HG02642 (cell line): ENCODE results near the gene PLXNC1.

ENCODE experiments used
- ATAC-seq: cut with Tn5 transposase; IDR thresholded peaks from one replicate; pipeline ENCODE4 v1.9.1; 2021; ENCODE audit warnings: mild to moderate bottlenecking; ENCODE audit not compliant: unreplicated experiment, poor library complexity

The PLXNC1 gene

DNA sequence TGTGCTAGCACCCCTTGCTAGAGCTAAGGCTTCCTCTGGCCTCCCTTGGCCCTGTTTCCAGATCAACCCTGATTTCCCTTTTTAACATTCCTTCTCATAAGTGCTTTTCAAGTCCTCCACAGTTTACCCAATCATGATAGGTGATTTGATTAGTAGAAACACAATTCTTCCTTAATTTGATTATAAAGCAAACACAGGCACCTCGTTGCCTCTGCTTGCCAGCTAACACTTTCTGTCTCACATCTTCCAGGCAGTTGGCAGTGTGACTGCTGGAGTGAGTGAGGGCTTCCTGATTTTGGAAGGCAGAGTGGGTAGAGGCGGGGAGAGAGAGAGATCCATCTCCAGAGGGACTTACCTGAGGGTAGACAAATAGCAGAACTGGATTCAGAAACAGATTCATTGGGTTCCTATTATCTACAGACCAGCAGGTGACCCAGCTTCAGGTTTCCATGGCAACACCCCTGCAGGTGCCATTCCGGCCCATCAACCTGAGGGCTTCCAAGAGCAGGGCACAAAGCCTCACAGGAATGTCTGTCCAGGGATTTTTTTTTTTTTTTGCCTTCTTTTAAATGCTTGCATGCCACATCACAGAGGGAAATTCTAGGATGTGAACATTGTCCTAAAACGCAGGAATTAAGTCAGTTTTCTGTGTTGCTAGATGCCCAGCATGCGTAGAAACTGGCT, 77.7 kb downstream of the PLXNC1 start:
- no peak for ATAC-seq

DNA sequence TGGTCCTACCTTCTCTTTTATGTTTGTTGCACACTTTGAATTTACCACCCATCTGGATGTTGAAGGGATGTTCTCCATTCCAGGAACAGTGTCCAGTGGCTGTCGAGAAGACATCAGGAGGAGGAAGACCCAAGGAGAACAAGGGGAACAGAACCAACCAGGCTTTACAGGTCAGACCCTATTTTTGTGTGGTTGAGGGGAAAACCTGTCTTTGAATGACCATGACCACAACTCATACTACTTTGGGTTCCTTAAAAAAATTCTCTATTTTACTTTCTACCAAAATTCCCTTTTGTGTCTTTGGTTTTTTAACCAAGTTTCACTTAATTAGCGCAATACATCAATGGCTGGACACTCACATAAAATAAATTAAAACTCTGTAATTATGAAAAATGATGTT, 78.7 kb downstream of the PLXNC1 start:
- no peak for ATAC-seq

DNA sequence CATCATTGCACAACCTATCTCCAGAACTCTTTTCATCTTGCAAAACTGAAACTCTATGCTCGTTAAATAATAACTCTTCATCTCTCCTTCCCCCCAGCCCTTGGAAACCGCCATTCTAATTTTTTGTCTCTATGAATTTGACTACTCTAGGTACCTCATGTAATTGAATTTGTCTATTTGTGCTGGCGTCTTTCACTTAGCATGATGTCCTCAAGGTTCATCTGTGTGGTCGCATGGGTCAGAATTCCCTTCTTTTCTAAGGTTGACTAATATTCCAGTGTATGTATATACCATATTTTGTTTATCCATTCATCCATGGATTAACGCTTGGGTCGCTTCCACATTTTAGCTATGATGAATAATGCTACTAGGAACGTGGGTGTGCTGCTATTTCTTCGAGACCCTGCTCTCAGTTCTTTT, 80.1 kb downstream of the PLXNC1 start:
- ATAC-seq = peak; percentile 68

DNA sequence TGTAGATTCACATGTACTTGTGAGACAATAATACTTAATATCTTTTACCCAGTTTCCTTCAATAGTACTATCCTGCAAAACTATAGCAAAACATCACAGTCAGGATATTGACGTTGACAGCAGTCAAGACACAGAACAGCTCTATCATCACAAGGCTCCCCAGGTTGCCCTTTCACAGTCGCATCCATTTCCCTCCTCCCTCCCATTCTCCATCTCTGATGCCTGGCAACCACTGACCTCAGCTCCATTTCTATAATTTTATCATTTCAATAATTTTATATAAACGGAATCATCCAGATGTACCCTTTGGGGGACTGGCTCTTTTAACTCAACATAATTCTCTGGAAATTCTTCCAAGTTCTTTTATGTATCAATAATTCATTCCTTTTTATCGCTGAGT, 81.5 kb downstream of the PLXNC1 start:
- no peak for ATAC-seq

DNA sequence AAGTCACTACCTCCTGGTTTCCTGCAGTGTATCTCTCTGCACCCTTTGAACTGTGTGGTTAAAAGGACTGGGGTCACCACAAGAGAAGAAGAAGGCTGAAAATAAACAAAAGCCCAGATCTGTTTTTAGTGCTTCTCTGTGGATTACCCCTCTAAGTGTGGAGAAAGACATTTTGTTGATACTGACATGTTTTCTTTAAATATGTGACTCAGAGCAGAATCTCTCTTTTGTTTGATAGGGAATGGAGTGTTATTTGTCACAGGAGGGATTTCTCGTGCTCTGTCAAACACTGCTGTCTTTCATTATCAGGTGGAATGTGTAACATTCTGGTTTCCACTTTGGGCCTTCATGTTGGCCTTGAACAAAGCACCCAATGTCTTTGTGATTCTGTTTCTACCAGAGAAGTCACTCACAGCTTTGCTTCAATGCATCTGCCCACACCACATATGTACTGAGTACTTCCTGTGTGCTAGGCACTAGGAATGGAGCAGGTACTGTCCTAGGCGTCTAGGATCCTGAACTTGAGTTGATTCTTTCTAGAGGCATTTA, 82.1 kb downstream of the PLXNC1 start:
- ATAC-seq = peak; percentile 54

DNA sequence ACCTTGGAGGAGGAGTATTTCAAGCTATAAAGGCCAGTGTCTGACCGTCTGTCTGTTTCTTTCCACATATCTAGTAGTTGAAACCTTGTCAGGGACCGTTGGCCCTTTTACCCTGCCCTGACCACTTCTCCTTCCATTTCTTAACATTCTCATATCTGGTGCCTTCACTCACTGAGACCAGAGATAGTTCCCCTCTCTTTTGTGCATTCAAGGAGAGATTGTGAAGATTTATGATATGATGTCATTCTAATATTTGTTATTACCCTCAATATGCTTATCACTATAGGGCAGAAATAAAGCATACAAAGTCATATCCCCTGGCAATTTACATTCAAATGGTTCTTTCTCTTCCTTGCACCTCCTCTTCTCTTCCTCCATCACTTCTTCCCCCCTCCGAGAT, 83.3 kb downstream of the PLXNC1 start:
- ATAC-seq = no peak

DNA sequence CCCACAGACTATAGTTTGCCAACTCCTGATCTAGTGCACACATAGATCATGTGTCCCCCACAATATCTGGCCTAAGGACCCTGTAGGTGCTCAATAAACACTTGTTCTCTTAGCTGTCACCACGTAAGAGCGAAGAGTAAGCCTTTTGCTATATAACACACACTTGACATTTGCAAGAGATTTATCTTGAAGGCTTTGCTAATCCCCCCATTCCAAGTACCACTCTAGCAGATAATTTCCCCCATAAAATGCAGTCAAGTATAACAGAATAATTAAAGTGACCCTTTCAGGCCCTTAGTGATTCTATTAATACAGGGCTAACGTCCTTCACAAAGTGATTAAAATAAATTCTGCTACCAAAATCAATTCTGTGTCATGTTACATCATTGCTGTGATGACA, 87.5 kb downstream of the PLXNC1 start:
- ATAC-seq = no peak

DNA sequence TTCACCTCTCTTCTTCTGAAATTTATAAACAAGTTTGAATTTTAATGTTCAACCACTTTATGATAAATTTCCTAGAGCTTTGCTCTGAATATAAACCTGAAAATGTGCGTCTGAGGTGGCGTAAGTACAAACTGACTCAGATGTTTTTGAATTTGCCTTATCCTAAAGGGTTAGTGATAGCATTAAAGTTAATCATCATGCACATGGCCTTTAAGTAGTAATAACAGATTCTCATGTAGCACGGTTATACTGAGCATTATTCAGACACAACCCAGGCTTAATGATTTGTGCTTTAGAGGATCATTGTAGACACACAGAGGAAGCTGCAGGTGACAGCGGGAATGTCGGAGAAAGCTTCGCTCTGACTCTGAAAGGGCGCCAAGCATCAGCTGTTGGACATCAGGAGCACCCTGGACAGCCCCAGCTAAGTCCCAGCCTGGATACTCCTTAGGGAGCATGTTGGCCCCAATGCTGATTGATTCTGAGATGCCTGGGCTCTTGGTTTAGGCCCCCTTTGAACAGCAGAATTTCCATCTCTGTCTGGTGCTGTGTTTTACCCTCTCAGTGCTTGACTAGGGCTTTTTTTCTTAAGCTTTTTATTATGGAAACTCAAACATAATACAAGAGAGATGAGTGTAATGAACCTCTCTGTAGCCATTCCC, 91.1 kb downstream of the PLXNC1 start:
- ATAC-seq = no peak

DNA sequence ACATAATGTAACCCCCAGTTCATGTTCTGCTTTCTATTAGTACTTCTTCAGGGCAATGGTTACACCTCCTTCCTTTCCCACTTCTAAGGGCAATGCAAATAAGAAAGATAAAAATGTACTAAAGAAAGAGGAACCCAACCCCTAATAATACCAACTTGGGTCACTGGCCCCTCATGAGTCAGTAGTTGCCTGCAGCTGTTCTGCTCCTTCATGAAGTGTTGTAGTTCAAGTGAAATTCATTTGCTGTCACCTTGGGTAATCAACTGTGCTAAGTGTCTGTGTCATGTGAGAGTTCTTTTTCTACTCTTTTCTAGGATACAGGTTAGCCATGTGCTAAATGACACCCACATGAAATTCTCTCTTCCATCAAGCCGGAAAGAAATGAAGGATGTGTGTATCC, 91.8 kb downstream of the PLXNC1 start:
- ATAC-seq = peak; percentile 91

DNA sequence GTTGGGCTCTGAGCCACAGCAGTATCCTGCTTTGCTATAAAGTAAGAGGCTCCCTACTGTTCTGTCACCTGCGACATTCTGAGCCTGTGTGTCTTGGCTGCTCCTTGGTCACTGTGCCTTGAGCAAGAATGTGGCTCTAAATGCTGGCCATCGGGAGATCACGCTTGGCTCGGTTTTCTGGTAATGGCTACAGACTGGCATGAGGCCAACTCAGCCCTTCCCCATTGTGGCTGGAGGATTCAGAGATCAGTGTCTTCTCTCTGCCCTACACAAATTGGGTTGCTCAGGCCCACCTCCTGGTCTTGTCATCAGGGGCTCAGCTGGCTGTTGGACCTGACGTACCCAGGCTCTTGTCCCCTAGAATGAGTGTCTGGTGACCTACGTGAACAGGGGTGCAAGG, 94.5 kb downstream of the PLXNC1 start:
- ATAC-seq = no peak

DNA sequence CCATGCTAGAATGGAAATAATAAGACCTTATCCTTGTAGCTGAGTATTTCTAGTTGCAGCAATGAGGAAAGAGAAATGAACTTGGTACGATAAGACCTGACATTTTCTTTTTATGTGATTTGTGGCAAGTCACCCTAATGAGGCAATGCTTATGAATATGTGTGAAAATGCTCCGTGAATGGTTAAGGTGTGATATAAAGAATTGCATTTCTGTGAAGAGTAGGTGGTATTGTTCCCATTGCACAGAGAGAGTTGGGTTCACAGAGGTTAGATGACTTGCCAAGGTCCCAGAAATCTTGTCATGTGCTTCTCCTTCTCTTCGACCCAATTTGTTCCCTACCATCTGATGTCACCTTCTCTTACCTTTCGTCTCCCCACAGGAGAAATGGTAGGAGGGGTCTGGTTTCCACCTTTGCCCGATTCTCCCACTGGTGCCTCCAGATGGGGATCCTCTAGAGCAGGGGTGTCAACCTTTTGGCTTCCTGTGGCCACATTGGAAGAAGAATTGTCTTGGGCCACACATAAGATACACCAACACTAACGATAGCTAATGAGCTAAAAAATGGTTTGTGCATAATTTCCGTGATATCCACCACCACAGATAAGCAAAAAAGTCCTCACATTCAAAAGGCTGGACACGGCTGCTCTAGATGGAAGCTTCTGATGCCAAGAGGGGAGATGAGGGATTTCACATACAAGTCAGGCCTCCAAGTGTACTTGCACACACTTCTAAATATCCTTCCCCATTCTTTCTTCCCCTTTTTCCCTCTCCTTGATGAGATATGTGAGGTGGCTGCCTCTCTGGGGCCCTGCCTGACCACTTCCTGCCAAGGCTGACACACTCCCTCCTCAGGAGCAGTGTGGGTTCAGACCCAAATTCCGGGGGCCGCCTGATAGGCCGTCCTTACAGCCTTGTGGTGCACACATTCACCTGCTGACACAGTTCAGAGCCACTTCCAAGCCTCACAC, 96.1 kb downstream of the PLXNC1 start:
- peak; percentile 58 for ATAC-seq

DNA sequence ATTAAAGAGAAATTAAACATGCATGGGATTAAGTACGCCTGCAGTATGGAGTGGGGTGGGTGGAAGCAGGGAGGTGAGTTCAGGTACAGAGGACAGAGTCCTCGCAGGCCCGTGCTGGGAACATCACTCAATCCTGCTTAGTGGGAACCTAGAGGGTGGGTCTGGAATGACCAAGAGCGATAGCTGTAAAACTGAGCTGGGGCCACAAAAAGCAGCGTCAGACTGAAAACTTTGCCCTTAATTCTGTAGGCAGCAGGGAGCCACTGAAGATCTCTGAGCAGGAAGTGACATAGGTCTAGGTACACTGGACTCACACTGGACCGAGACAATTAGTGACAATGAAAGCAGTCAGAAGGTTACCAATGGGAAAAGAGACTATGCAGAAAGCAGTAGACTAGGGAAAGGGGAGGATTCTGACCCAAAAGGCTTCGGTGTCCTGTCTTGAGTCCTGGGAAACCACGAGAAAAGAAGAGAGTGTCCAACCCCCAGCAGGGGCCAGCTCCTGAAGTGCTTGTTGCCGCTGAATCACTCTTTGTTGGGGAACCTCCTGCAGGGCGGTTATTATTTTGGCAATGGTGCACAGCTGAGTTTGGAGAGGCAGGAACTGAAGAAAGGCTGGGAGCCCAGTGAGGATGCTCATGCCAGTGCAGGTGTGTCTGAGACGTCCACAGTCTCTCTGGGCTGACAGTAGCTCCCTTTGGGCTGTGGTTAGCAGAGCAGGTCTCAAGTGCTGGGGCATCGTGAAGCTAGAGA, 97.4 kb downstream of the PLXNC1 start:
- no peak for ATAC-seq

DNA sequence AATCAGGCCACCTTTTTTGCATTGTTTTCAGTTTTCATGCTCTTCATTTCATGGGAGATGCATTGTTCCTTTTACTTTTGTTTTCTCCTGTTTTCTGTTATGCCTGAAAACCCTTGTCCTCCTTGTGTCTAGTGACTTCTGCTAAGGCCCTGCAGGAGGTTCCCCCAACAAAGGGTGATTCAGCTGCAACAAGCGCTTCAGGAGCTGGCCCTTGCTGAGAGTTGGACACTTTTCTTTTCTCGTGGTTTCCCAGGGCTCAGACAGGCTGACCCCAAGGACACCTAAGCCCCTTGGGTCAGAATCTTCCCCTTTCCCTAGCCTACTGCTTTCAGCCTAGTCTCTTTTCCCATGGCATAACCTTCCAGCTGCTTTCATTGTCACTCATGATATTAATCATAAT, 98.9 kb downstream of the PLXNC1 start:
- ATAC-seq = no peak

DNA sequence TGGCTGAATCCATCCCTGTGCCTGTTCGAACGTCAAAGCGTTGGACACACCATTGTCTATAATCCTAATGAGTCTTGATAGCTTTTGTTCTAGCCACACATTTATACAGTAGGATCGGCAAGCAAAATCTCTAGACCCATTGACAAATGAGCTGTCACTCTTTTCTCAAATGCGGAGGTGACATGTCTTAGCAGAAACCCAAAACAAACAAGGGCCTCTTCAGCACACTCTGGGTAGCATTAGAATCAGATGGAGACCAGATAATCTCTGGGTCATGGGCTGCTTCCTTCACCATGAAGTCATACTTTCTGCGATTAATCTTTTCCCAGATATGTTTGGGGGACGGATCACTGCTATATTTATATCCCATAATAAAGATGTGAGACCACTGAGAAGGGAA, 100.2 kb downstream of the PLXNC1 start:
- no peak for ATAC-seq

DNA sequence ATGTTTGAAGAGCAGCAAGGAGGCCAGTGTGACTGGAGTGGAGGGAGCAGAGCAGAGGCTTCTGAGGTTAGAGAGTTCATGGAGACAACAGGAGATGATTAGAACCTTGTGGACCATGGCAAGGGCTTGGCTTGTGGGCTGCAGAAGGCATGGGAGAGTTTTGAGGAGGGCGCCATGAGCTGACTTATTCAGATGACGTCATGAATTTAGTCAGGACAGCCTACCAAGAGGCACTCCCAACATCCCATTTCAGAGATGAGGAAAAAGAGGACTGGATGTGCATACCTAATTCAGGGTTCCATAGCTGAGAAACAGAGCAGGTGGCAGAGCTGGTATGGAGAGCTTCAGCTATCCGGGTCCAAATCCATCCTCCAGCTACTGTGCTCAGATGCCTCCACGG, 101.8 kb downstream of the PLXNC1 start:
- ATAC-seq = no peak

DNA sequence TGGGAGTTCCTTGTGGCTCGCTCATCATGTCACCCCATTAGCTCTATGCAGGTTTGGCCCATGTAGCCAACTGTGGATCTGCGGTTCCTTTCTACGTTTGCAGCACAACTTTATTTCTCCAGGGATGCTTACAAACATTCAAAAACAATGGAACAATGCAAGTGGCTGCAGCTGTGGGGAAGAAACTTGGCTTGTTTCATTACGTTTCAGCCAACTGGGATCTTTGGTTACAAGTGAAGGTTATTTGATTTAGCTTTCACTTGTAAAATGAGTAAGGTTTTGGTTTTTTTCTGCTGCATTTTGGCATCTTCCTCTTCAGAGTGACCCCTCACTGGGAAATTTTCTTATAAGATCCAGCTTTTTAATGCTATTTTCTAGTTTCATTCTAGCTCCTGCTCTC, 105.9 kb downstream of the PLXNC1 start:
- ATAC-seq = no peak

DNA sequence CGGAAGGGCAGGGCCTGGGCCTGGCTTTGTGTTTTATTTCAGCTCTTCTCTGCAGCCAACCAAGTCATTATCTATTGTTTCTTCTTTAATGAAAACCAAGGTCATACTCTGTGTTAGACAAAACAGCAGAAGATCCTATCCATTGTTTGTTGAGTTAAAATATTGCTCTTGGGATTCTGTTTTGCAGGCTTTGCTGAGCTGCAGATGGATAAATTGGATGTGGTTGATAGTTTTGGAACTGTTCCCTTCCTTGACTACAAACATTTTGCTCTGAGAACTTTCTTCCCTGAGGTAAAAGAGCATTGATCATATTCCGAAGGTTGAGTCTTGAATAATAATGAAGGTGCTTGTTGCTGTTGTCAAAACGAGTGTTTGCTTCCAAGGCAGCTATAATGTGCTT, 106.6 kb downstream of the PLXNC1 start:
- ATAC-seq = no peak

DNA sequence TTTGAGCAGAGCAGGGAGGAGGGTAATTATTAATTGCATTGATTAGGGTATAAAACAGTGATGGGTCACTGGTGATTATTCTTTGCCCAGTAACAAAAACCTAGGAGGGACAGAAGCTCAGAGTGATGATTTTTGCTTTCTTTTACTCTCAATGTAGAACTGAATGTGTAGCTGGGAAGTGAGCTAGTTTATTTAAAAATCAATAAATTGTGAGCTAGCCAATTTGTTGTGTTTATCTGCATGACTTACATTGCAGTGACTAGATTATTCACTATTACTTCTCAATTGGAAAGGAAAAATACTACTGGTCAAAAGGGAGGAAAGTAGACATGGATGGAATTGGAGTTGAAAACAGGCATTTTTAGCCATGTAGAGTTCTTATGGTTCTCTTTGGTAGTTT, 107.1 kb downstream of the PLXNC1 start:
- no peak for ATAC-seq

DNA sequence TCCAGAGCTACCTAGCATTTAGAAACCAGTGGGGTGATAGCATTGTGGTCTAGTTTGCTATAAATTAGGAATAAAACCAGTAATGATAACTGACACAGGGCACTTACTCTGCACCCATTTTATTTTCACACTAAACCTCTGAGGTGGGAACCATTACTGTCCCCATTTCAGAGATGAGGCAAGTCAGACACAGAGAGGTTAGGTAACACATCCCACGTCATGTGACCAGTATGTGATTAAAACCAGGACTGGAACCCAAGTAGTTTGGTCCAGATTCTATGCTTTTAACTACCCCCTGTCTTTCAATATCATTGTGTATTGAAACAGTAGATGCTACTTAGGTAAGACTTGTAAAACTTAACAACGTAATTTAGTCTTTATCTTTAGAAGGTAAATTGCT, 110.2 kb downstream of the PLXNC1 start:
- peak; percentile 61 for ATAC-seq

DNA sequence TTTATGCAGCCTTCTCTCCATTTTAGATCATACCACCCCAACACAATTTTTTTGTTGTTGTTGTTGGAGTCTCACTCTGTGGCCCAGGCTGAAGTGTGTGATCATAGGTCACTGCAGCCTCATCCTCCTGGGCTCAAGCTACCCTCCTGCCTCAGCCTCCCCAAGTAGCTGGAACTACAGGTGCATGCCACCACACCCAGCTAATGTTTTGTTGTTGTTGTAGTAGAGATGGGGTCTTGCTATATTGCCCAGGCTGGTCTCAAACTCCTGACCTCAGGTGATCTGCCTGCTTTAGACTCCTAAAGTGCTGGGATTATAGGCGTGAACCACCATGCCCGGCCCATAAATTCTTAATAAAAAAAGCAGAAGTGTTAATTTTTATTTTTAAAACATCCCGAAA, 111.6 kb downstream of the PLXNC1 start:
- ATAC-seq = no peak
